HG03442 (cell line): ENCODE measurements around the gene AKR1B1.

Experiments
- ATAC-seq: cut with Tn5 transposase; IDR thresholded peaks from one replicate; pipeline ENCODE4 v1.9.1; 2021; ENCODE audit warnings: mild to moderate bottlenecking, moderate library complexity; ENCODE audit not compliant: unreplicated experiment

Gene AKR1B1

DNA sequence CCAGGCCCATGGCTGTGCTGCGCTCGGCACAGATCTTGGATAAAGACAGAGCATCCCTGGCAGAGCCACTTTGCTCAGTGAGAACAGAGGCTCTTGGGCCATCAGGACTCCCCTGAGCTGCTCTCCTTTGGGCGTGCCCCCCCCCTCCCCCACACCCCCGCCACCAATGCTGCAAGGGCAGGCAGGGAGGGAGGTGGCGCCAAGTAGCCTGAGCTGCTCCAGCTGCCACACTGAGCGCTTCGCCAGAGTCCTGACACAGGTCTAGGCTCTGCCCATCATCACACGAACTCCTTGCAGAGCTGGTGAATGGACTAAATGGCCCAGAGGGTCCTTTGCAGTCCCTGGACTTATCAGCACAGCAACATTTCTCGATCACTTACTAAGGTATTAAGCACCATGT lies 12.5 kb downstream of the AKR1B1 start:
- no peak for ATAC-seq

DNA sequence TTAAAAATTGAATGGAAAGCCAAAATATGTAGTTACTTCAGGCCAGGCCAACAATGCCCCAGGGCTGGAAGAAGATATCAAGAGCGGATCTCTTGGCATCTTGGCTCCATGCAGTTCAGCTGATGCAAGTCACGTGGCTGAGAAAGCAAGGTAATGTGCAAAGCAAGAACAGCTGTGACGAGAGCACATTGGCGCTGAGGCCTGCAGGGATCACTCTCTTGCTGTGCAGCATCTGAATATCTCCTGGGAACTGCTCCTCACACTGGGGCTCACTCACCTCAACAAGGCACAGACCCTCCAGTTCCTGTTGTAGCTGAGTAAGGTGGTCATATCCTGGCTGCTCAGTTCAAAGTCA lies 14.0 kb downstream of the AKR1B1 start:
- ATAC-seq: no peak

DNA sequence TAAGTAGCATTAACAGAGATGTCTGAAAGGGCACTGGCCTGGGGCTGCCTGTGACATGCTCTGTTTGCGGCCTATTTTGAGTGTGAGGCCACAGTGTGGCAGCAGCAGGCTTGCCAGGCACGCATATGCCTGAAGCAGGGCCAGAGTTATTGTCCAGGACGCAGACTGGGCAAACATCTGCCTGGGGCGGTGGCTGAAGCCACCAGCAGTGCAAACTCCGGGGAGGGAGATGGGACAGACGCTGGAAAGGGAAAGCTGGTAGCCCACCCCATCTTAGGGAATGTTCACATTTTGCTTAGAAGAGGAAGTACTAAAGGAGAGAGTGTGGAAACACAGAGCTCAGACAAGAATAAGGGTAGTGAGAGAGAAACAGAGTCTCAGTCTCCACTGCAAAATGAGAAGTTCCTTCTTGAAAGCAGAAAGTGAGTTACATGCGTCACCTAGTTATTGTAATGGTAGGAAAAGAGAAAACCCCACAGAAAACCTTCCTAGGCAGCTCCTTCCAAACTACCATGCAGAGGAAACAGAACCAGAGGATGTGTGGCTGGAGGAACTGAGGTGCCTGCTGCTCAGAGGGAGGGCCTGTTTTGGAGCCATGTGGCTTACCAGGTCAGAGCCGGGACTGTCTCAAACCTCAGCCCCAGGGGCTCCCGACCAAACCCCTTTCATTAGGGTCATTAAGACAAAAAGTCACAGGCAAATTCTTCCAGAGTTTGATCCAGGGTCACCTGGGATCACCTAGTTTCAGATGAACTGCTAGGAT lies 14.5 kb downstream of the AKR1B1 start:
- no peak for ATAC-seq

DNA sequence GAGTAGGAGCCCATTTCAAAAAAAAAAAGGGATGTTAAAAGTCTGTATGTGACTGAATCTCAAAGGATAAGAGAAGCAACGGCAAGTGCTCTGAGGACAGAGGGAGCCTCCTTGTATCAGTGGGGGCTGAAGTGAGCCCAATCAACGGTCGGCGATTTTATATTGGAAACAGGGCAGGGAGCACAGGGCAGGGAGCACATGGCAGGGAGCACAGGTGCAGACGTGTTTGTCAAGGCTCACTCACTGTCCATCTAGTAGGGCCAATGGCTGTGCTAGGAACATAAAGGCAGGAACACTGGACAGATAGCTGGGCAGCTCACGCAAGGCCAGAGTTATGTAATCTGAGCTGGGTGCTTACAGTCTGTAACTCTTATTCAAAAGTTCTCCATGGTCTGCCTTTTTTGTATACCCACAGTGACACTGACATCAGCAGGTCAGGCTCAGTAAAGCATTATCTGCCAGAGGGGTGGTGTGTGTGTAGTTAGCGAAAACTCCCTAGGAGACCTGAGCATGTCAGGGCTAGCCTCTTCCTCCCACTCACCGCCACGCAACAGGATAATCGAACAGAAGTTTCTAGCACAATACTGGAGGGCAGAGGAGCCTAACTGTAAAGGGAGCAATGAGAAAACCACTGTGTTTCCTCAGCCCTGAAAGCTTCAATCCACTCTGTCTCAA lies 15.4 kb downstream of the AKR1B1 start:
- ATAC-seq: no peak

DNA sequence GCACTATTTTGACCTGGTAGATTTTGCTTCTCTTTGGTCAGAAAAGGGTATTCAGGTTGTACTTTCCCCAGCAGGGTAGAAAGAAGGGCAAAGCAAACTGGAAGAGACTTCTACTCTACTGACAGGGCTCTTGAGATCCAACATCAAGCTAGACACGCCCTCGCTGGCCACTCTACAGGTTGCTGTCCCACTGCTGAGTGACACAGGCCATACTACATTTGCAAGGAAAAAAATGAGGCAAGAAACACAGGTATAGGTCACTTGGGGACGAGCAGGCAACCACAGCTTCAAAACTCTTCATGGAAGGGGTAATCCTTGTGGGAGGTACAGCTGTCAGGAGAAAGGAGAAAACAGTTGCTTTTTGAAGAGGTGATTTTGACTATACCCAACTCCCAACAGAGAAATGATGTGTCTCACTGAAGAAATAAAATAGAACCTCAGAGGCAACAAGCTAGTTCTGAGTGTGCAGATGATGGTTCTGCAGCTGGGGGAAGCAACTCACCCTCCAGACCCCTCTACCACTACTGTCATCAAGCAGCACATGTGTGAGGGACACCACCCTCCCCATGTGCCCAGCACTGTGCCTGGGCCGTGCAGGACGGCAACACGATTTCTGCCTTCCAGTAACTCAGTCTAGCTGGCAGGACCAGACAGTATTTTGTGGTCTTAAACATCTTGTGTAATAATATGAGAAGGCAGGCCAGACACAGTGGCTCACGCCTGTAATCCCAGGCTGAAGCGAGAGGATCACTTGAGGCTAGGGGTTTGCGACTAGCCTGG lies 16.3 kb downstream of the AKR1B1 start:
- no peak for ATAC-seq

DNA sequence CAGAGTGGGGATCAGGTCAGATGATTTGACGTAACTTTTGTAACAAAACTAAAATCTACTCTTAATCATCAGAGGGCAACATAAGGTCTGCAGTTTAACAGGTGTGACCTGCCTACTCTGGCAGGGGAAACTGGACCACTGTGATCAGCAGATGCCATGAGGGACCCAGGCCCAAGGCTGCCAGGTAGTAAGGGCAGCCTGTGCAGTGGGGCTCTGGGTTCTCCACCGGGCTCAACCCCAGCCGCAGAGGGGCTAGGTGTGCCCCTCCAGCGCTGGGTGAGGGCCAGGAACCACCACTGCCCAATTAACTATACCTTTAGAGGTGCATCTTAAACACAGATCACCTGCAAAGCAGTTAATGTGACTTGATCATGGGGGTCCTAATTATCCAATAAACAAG lies 17.6 kb downstream of the AKR1B1 start:
- no peak for ATAC-seq

DNA sequence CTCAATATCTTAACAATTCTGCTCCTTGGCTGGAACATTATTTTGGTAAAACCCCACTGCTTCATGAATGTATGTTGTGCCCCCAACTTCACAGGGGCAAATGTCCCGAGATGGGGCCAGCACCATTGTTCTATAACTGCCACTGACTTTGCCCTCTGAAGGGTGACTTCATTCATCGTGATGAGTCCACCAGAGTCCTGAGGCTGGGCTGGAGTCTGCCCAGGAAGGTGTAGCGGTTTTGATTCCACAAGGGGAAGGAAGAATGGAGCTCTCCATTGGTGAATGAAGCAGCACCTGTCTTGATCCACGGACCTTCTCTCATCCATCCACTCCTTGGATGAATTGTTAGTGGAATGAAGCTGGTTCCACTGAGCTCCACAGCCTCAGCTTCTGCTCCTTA lies 18.4 kb downstream of the AKR1B1 start:
- no peak for ATAC-seq

DNA sequence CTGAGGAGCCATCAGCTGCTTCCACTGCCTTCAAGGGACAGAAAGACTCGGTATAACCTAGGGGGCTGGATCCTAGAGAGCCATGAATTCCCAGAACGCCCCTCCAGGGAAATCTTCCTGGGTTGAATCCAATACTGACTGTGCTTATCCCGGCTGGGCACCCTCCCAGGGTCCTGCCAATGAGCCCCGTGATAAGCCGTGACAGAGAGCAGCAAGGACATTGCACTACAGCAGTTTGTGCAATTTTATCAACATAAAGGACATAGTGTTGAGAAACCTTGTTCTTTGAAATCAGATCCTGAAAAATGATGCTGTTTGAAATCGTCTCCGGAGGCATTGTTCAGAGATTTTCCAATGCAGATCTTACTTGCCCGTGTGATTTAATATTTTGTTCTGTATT lies 18.8 kb downstream of the AKR1B1 start:
- ATAC-seq: no peak

DNA sequence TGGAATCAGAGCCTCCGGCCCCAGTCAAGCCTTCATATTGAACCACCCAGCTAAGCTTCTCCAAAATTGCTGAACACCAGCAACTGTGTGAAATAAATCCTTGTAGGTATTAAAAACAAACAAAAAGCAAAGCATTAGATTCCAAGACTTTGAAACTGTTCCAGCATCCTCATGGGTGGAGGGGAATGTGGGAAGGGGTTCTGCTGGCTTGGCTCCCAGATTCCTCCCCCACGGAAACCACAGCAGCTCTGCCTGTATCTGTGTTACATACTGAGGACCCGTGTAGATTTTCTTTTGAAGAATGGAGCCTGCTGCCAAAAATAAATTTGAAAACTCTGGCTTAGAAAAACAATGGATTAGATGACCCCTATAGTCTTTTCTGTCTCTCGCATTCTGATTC lies 20.0 kb downstream of the AKR1B1 start:
- no peak for ATAC-seq

DNA sequence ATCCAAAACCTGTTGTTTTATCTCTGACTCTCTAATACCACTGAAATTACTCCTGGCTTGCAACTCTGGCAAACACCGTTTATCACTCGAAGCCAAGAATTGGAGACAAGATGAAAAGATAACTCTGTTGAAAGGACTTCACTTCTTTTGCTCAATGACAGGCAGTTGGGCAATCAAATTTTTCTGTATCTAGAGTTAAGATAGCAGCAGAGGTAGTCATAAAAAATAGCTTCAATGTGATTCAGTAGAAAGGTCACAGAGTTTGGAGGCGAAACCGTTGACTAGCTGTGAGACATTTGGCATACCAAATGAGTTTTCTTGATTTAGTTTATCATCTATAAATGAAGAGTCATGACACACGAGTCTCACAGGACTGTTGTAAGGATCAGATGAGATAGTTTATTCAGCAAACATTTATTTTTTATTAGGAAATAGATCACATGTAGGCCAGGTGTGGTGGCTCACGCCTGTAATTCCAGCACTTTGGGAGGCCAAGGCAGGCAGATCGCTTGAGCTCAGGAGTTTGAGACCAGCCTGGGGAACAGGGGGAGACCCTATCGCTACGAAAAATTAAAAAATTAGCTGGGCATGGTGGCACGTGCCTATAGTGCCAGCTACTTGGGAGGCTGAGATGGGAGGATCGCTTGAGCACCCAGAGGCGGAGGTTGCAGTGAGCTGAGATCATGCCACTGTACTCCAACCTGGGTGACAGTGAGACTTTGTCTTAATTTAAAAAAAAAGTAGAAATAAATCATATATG lies 23.6 kb downstream of the AKR1B1 start:
- ATAC-seq: no peak

DNA sequence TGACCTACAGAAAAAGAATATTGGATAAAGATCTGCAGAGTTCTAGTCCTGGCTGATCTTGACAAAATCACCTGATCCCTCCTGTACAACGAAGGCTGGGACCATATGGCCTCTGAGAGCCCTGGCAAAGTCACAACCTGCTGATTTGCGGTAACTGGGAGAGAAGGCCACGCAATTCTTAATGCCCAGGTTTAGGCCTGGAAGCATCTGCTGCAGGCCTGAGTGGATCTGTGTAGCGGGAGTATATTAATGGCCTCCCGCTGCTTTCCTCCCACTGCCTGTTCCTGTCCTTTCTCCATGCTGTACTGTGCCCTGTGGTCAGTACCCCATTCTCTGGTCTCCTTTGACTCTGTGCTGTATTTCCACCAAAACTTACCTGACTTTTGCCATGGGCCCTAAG lies 24.2 kb downstream of the AKR1B1 start:
- ATAC-seq: no peak

DNA sequence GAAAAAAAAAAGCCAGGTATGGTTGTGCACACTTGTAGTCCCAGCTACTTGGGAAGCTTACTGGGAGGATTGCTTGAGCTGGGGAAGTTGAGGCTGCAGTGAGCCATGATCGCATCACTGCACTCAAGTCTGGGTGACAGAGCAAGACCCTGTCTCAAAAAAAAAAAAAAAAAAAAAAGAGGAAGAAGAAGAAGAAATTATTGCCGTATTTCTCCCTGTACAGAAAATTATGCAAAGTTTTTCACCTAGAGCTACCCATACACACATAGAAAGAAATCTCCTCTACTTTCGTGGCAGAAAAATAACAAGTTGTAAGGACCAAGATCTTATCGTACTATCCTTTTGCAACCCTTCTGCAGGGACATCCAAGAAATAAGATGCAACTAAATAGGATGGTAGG lies 25.5 kb downstream of the AKR1B1 start:
- no peak for ATAC-seq

DNA sequence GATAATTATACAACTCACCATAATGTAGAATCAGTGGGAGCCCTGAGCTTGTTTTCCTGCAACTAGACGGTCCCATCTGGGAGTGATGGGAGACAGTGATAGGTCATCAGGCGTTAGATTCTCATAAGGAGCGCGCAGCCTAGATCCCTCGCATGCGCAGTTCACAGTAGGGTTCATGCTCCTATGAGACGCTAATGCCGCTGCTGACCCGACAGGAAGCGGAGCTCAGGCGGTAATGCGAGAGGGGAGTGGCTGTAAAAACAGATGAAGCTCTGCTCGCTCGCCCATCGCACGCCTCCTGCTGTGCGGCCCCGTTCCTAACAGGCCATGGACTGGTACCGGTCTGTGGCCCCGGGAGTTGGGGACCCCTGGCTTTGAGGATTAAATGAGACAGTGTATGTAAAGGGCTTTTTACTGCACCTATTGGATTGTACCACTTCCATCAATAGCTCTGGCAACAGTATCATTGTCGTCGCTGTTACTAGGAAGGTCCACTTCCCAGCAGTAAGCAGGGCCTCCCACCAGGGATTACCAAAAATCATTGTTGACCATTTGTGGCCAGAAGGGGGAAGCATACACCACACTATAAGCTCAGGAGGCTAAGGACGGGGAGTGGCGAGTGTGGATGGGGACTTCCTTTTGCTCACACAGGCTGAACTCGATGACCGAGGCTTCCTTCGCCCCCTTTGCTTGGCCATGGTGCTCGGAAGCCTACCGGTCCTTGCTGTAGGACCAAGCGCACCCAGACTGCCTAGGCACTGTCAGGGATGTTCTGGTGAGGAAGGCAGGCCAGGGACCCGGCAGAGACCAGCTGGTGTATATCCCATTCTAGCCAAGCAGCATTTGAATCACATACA lies 26.4 kb downstream of the AKR1B1 start:
- ATAC-seq: peak; percentile 93

DNA sequence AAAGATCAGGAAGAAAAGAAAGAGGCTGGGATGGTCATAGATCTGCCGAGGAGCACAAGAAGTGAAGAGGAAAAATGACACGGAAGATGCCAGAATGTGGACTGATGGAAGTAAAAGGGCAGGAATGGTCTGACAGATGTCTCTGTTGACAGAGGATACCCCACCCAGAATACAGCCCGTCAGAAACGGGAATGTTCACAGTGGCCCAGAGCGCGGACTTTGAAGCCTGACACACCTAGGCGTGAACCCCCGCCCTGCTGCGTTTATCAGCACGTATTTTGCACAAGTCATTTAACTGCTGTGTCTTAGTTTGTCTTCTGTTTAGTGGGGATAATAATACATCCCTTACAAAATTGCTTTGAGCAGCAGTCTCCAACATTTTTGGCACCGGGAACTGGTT lies 27.1 kb downstream of the AKR1B1 start:
- ATAC-seq: no peak

DNA sequence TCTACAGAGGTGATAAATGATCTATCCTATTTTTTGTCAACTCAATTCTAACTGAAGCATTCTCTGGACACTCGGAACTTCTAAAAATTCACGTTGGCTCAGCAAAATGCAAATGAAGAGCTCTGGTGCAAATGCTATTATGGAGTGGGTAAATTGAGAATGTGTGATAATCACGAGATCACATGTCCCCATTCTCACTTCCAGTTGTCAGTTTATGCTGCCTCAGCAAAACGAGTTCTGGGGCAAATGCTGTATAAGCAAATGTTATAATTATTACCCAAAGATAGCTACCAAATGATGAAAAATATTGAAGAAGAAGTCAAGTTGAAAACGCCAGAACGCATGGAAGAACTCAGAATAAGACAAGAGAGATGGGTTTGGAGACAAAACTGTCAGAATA lies 29.4 kb downstream of the AKR1B1 start:
- ATAC-seq: no peak

DNA sequence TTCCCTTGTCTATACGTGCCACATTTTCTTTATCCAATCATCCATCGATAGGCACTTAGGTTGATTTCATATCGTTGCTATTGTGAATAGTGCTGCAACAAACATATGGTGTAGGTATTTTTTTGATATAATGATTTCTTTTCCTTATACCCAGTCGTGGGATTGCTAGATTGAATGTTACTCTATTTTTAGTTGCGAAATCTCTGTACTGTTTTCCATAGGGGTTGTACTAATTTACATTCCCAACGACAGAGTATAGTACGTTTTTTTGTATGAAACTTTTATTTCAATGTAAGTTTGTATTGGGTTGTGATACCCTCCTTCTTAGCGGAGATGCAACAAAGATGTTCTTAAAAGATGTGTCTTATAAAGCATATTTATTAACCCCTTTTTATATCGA lies 30.0 kb downstream of the AKR1B1 start:
- ATAC-seq: no peak

DNA sequence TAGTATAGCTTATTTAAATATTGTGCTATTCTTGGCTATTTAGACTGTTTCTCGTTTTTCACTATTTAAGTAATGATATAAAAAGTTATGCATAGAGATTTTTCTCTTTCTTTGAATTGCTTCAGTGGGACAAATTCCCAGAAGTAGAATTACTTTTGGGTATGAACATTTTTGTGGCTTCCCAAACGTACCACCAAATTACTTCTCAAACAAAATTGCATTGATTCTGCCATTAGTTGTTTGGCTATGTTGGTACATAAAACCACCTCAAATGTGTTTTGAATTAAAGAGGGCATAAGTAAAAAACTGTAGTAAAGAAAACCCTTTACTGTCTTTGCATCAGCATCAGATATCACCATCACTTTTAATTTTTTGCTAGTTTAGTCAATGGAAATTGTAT lies 31.0 kb downstream of the AKR1B1 start:
- ATAC-seq: no peak

DNA sequence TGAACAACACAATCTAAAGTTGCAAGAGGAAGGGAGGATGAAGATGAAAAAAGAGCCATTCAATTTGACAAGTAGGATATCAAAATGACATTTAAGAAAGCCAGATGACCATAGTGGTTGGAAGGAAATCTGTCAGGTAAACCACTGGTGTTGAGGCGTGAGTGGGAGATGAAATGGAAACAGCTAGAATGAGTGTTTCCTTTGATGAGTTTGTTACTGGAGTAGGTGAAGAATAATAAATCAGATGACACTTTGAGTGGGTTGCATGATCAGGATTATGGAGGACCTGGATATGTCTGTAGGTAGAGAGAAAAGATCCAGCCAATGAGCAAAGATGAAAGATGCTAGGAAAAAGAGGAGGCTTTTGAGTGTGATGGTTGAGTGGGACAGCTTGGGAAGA lies 33.1 kb downstream of the AKR1B1 start:
- ATAC-seq: no peak

DNA sequence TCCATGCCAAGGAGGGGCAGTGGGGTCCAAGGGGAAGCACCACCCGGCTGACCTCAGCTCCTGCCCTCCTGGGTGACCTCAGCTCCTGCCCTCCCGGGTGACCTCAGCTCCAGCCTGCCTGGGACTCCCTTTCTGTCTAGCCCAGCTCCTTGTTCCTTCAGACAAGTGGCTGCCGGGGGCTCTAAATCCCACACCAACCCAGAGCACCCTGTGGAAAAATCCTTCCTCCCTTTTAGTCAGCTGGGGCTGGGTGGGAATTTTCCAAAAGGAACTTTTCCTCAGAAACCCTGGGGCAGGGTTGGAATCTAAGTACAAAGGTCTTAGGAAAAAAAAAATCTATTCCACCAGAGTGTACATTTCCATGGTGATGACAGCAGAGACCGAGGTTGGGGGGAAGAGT lies 36.3 kb downstream of the AKR1B1 start:
- no peak for ATAC-seq

DNA sequence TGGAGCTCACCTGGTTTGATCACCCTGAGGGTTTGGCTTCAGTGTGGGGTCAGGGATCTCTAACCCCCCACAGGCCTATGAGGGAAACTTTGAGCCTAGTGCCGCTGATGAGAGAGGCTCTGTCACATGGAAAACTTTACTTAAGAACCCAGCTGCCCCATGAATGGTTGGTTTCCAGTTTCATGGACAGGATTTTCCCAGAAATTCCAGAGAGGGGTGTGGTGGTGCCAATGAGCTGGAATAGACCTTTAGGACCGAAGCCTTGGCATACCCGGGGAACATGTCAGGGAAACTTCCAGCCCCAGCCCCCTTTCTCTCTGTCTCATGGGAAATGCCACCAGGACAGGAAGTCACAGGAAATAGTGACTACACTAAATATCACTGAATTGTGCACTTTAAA lies 36.9 kb downstream of the AKR1B1 start:
- ATAC-seq: no peak
